GM18519 (cell line): ENCODE results near the gene BCAP31.
"Not testable (repeated sequence)": the region's sequence is repeated elsewhere in the genome, so short reads cannot be mapped to it uniquely, and the experiment has no call there.

ENCODE experiments used
- ATAC-seq: cut with Tn5 transposase; IDR thresholded peaks from one replicate; pipeline ENCODE4 v1.9.1; 2021; ENCODE audit warnings: mild to moderate bottlenecking, moderate library complexity; ENCODE audit not compliant: unreplicated experiment, low FRiP score

BCAP31 gene

DNA sequence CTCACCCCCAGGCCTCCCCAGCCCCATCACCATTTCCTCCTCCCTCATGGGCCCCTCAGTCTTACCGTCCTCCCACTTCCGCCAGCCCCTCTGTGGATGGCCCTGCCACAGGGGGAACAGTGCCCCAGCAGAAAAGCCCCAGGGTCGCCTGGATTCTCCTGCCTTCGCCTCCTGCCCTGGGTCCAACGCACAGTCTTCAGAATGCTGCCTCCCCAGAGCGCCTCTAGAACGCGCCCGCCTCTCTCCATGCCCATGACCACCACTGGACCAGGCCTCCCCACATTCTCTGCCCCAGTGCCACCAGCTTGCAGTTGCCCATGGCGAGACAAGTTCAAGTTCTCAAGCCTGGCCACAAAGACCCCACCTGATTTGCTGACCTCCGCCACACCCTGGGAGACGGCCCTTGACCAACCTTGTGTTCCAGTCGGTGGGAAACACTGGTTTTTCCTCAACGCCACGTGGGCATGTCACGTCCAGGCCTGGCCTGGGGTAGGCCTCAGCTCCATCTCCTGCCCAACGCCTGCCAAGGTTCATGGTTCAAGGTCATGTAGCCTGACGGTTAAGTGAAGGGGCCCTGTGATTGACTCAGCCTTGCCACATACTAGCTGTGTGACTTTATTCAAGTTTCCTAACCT is 39.2 kb upstream of the BCAP31 start:
- ATAC-seq, result no peak

DNA sequence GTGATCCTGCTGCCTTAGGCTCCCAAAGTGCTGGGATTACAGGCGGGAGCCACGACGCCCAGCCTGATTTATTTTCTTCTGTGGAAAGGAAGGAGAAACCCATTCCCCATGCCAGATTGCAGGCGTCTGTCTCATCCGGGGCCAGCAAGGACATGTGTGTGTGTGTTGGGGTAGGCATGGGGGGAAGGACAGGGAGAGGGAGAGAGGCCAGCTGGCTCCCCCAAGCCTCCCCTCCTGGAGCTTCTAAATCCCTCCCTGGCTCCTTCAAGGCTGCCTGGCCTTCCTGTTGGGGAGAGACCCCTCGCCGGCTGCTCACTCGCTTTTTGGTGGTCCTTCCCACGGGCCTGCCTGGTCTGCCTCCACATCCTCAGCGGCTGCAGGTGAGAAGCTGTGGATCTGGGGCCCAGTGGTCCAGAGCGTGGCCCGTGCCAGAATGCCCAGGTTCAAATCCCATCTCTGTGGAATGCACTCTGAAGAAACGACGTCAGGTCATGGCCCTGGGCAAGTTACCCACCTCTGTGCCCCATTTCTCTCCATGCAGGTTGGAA is 38.5 kb upstream of the BCAP31 start:
- ATAC-seq, result no peak

GRCh38 chrX:153761863-153762262 is 37.7 kb upstream of the BCAP31 start:
- no peak for ATAC-seq

- ATAC-seq, result no peak
Observed at GRCh38 chrX:153755136-153755535, 30.9 kb upstream of the BCAP31 start.

GRCh38 chrX:153750127-153750774 is 26.1 kb upstream of the BCAP31 start:
- no peak for ATAC-seq

DNA sequence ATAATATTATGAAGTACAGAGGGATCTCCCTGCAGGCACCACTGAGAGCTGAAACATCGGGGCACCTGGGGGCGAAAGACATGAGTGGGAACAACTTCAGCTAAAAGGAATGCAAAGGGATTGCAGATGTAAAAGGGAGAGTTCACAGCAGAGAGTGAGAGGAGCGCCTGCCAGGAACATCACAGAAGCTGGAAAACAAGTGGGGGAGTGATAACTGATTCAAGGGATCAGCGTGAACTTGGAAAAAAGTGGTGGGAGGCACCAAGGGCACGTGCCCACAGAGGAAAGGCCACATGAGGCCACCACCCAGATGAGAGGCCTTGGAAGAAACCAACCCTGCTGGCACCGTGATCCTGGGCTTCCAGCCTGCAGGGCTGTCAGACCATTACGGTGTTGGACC is 24.8 kb upstream of the BCAP31 start:
- ATAC-seq, result not testable (repeated sequence)

- ATAC-seq, result not testable (repeated sequence)
Observed at GRCh38 chrX:153746991-153747390, 22.8 kb upstream of the BCAP31 start.

GRCh38 chrX:153746359-153746758 is 22.2 kb upstream of the BCAP31 start:
- ATAC-seq, result no peak

GRCh38 chrX:153745067-153745433 is 20.9 kb upstream of the BCAP31 start:
- ATAC-seq, result not testable (repeated sequence)

- ATAC-seq, result no peak
Observed at GRCh38 chrX:153744210-153745066, 20.3 kb upstream of the BCAP31 start.

DNA sequence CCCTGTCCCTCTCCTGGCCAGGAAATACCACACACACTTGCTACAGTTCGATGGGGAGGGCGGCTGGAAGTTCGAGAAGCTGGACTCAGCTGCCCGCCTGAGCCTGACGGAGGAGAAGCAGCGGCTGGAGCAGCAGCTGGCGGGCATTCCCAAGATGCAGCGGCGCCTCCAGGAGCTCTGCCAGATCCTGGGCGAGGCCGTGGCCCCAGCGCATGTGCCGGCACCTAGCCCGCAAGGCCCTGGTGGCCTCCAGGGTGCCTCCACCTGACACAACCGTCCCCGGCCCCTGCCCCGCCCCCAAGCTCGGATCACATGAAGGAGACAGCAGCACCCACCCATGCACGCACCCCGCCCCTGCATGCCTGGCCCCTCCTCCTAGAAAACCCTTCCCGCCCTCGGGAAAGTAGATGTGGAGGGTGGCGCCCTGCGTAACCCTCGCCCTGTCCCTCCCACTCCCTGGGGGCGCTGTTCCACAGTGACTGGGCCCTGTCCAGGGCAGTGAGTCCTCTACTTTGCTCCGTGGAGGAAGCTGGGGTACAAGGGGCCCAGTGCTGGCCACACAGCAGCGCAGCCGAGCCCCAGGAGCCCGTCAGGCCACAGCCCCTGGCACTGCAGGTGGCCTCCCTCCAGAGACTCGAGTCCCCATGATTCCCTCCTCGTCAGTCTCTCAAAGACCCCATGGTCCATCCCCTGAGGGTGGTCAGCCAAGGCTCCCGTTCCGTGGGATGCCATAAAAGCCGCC is 19.5 kb upstream of the BCAP31 start:
- ATAC-seq, result not testable (repeated sequence)

GRCh38 chrX:153742796-153743467 is 18.7 kb upstream of the BCAP31 start:
- not testable (repeated sequence) for ATAC-seq

DNA sequence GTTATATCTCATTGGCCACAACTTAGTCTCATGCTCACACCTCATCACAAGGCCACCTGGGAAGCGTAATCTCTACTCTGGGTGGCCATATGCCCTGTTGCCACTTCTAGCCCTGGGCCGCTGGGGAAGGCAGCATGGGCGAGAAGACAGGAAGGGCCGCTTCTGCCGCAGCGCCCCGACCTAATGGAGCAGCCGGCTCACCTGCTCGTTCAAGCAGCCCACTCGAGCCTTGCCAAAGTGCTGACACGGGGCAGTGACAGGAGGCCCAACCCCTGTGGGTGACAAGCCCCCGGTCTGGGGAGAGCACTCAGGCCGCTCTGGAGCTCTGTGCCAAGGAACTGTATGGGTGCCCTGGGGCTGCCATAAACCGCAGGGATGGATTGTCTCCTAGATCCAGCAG is 17.9 kb upstream of the BCAP31 start:
- ATAC-seq, result not testable (repeated sequence)

- ATAC-seq, result no peak
Observed at GRCh38 chrX:153741446-153741845, 17.3 kb upstream of the BCAP31 start.

DNA sequence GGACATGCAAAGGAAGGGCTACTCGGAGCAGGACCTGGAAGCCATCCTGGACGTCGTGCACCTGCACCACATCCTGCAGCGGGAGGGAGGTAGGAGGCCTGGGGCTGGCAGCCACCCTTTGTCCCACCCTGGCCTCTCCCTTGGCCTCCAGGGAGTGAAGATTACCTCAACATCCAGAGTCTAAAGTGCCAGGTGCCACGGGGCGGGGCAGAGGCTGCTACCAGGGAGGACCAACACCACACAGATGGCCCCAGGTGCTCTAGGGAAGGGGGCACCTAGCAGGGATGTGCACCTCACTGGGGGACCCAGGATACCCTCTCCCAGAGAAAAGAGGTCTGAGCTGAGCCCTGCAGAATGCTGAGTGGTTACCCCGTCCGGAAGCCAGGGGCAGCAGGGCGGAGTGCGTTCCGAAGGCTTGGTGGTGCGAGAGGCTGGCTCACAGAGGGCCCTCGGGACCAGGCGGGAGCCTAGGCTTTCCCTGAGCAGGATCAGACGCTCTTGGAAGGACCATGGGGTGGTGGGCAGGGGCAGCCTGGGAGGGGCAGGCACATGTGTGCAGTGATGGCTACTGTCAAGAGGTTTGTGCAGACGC is 16.5 kb upstream of the BCAP31 start:
- no peak for ATAC-seq

GRCh38 chrX:153739754-153740486 is 15.7 kb upstream of the BCAP31 start:
- no peak for ATAC-seq

- ATAC-seq, result no peak
Observed at GRCh38 chrX:153738056-153738605, 13.9 kb upstream of the BCAP31 start.

- no peak for ATAC-seq
Observed at GRCh38 chrX:153736871-153737441, 12.8 kb upstream of the BCAP31 start.
